NCI-H187 treated with DMSO at 0.1 percent for 48 hours (cell line): ENCODE measurements around the gene ZDHHC14.
"Not testable (repeated sequence)": the region's sequence is repeated elsewhere in the genome, so short reads cannot be mapped to it uniquely, and the experiment has no call there.

ENCODE experiments used
- DNase-seq: peaks from one replicate; lab custom pipeline; 2025; lab: John Stamatoyannopoulos, UW

Gene ZDHHC14

GRCh38 chr6:157571950-157572349, 191.0 kb downstream of the ZDHHC14 start:
- DNase-seq: no peak

GRCh38 chr6:157574851-157575424, 193.9 kb downstream of the ZDHHC14 start:
- DNase-seq: no peak

- no peak for DNase-seq
Observed at GRCh38 chr6:157575436-157576145, 194.6 kb downstream of the ZDHHC14 start.

GRCh38 chr6:157576991-157577390, 196.0 kb downstream of the ZDHHC14 start:
- not testable (repeated sequence) for DNase-seq

- DNase-seq: not testable (repeated sequence)
Observed at GRCh38 chr6:157578527-157578926, 197.5 kb downstream of the ZDHHC14 start.

- no peak for DNase-seq
Observed at GRCh38 chr6:157579467-157580031, 198.6 kb downstream of the ZDHHC14 start.

GRCh38 chr6:157584036-157584435, 203.0 kb downstream of the ZDHHC14 start:
- no peak for DNase-seq

GRCh38 chr6:157585274-157586087, 204.5 kb downstream of the ZDHHC14 start:
- no peak for DNase-seq

GRCh38 chr6:157586088-157586414, 205.1 kb downstream of the ZDHHC14 start:
- no peak for DNase-seq

- no peak for DNase-seq
Observed at GRCh38 chr6:157586476-157587126, 205.6 kb downstream of the ZDHHC14 start.

- DNase-seq: no peak
Observed at GRCh38 chr6:157587127-157587926, 206.3 kb downstream of the ZDHHC14 start.

GRCh38 chr6:157590654-157591053, 209.7 kb downstream of the ZDHHC14 start:
- not testable (repeated sequence) for DNase-seq

GRCh38 chr6:157592541-157592940, 211.6 kb downstream of the ZDHHC14 start:
- no peak for DNase-seq

GRCh38 chr6:157592980-157593379, 212.0 kb downstream of the ZDHHC14 start:
- no peak for DNase-seq

GRCh38 chr6:157593596-157593995, 212.6 kb downstream of the ZDHHC14 start:
- DNase-seq: no peak

- no peak for DNase-seq
Observed at GRCh38 chr6:157594292-157594691, 213.3 kb downstream of the ZDHHC14 start.

- no peak for DNase-seq
Observed at GRCh38 chr6:157595768-157596167, 214.8 kb downstream of the ZDHHC14 start.

- DNase-seq: no peak
Observed at GRCh38 chr6:157596461-157596860, 215.5 kb downstream of the ZDHHC14 start.

GRCh38 chr6:157596886-157597285, 215.9 kb downstream of the ZDHHC14 start:
- DNase-seq: no peak

- DNase-seq: no peak
Observed at GRCh38 chr6:157597461-157598312, 216.7 kb downstream of the ZDHHC14 start.
